Osteoblast (primary cell): Measurements from ENCODE around the gene TSPAN5. TPM values are rescaled to one million over a fixed set of nuclear protein-coding genes. Genes with fewer than 3 reads are reported as not detected.
A peak's percentile ranks its signal among the peaks of the same experiment; 100 is the strongest.

Source experiments
- DNase-seq: peaks from one replicate; pipeline ENCODE4 v3.0.0; 2011; ENCODE audit warnings: low spot score, mixed read lengths; ENCODE audit not compliant: insufficient read length; ENCODE audit errors: missing footprints
- H2AFZ ChIP-seq: 2 replicates; pipeline ENCODE4 v1.6.0; 2011; ENCODE audit warnings: mild to moderate bottlenecking, low read length
- H3K27ac ChIP-seq: 2 replicates; pipeline ENCODE4 v1.5.1; 2011; ENCODE audit warnings: mild to moderate bottlenecking, low read depth, low read length, moderate library complexity
- H3K27me3 ChIP-seq: 2 replicates; pipeline ENCODE4 v1.6.0; 2012; ENCODE audit warnings: mild to moderate bottlenecking, control low read depth, inconsistent platforms, low read length, moderate library complexity; ENCODE audit not compliant: insufficient read depth
- H3K36me3 ChIP-seq: 2 replicates; pipeline ENCODE4 v1.5.1; 2011; ENCODE audit warnings: mild to moderate bottlenecking, low read length, control low read depth, moderate library complexity; ENCODE audit not compliant: insufficient read depth
- H3K4me1 ChIP-seq: 2 replicates; pipeline ENCODE4 v1.5.1; 2011; ENCODE audit warnings: mild to moderate bottlenecking, low read length, control low read depth, moderate library complexity; ENCODE audit not compliant: insufficient read depth
- H3K4me2 ChIP-seq: 2 replicates; pipeline ENCODE4 v1.6.0; 2011; ENCODE audit warnings: mild to moderate bottlenecking, low read length; ENCODE audit not compliant: insufficient read depth
- H3K4me3 ChIP-seq: fragments of 200-600 bp; sonication (generic); 3 replicates; pipeline ENCODE4 v1.5.1; 2012; ENCODE audit warnings: mild to moderate bottlenecking, low read length, inconsistent platforms; ENCODE audit not compliant: insufficient read depth
- H3K79me2 ChIP-seq: 2 replicates; pipeline ENCODE4 v1.6.0; 2012; ENCODE audit warnings: mild to moderate bottlenecking, low read length, control low read depth, inconsistent platforms; ENCODE audit not compliant: insufficient read depth
- H3K9me3 ChIP-seq: 2 replicates; pipeline ENCODE4 v1.5.1; 2011; ENCODE audit warnings: low read depth, low read length, control low read depth
- H4K20me1 ChIP-seq: 2 replicates; pipeline ENCODE4 v1.6.0; 2012; ENCODE audit warnings: mild to moderate bottlenecking, low read length, control low read depth; ENCODE audit not compliant: insufficient read depth
- CTCF ChIP-seq: IDR thresholded peaks from 2 replicates; pipeline ENCODE4 v1.5.1; 2011; ENCODE audit warnings: mild to moderate bottlenecking, low read depth, low read length, moderate library complexity; ENCODE audit errors: extremely low read depth
- total RNA-seq: library from RNA; depleted of rRNA; stranded (reverse); fragments of >200 nt; gene quantifications from 2 replicates; pipeline ENCODE4 v1.2.3, GENCODE V29; 2012

Gene TSPAN5
- total RNA-seq, 1 donor: 36.9 TPM

DNA sequence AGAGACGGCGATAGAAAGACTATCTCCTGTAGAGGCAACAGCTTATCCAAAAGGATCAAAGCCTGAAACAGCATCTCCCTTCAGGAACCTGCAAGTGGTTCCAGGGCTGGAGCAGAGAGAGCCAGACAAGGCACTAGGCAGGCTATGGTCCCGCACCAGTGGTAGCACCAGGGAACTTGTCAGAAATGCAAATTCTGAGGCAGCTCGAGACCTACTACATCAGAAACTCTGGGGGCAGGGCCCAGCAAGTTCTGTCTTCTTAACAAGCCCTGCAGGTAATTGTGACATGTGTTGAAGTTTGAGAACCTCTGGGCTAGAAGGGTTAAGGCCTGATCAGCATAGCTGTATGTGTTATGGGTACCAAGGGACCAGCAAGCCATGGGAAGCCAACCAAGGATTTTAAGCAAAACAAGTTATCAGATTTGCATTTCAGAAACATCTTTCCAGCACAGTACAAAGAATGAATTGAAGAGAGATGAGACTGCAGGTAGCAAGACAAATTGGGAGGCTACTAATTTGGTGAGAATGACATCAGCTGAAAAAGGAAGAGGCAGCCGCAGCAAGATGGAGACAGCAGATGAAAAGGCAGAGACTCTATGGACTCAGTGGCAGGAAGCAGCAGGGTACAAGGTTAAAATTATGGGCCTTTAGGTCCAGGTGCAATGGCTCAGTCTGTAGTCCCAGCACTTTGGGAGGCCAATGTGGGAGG is 139.7 kb downstream of the TSPAN5 start:
- Histone ChIP-seq H3K79me2 (peaks cover 66% of the 10 kb centered on the region), H2AFZ (no peak overlapping the region), H3K4me3 (no peak overlapping the region), H3K36me3 (no peaks in the 10 kb centered on the region), H3K4me1 (peaks cover 85% of the 10 kb centered on the region), H4K20me1 (no peaks in the 10 kb centered on the region), H3K9me3 (no peaks in the 10 kb centered on the region), H3K27me3 (no peaks in the 10 kb centered on the region), H3K4me2 (no peak overlapping the region), H3K27ac (peak overlapping the region; percentile 96)
- no peak for DNase-seq
- TF ChIP-seq CTCF: no peak

DNA sequence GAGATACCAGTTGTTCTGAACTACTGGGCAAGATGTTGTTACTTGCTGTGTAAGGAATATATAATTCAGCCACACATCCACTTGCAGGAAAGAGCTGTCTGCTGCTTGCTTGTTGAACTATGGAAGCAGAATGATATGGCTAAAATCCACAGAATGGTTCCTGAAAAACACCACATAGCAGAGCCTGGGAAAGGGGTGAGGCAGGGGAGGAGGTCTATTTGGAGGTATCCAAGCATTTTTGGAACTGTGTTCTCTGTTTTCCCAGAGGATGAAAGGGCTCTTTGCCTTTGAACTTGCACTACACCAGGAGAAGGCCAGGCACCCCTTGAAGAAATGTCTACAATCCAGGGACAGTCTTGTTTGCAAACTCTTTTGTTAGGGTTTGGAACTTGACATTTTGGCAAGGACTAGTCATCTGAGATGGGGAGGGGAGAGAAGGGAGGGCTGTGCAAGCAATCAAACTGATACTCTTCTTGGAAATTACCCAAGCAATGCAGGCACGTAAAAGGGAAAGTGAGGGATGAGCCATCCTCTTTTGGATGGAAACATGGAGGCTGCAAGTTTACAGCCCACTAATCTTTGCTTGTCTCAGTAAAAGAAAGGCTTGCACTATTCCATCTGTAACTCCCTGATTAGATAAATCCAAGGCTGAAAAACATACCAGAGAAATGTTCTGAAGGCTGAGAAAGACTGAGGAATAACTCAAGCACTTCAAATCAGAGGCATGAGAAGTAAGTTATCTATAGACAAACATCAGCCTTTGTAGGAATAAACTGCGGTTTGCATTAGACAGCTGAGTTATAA is 141.0 kb downstream of the TSPAN5 start:
- H2AFZ ChIP-seq: no peak overlapping the region
- H4K20me1 ChIP-seq: no peaks in the 10 kb centered on the region
- peak overlapping the region; percentile 66 for H3K4me2 ChIP-seq
- TF ChIP-seq CTCF: no peak
- H3K79me2 ChIP-seq: peaks cover 73% of the 10 kb centered on the region
- DNase-seq: no peak
- peaks cover 72% of the 10 kb centered on the region for H3K4me1 ChIP-seq
- H3K9me3 ChIP-seq: no peaks in the 10 kb centered on the region
- no peaks in the 10 kb centered on the region for H3K27me3 ChIP-seq
- no peak overlapping the region for H3K4me3 ChIP-seq
- no peaks in the 10 kb centered on the region for H3K36me3 ChIP-seq
- H3K27ac ChIP-seq: peak overlapping the region; percentile 96

DNA sequence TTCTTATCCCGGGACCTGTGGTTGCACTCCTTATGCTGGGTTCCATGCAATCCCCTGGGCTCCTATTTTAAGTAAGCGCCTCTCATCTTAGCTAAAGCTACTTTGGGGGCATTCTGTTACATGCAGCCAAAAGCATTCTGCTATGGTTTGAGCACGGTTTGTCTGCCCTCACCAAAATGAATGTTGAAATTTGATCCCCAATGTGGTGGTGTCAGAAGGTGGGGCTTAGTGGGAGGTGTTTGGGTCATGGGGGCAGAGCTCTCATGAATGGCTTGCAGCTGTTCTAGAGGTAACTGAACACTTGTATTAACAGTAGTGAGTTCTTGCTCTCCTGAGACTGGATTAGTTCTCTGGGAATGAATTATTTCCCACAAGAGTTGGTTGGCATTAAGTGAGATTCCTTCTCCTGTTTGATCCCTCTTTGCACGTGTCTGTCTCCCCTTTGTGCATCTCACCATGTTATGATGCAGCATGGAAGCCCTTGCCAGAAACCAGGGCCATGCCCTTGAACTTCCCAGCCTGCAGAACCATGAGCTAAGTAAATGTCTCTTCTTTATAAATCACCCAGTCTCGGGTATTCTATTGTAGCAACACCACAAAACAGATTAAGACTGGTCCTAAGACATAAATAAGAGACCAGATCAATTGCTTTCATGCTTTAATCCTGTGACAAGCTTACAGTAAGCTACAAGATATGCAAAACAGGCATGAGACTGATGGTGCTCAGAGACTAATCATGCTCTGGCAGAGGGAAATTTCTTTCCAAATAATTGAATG is 141.8 kb downstream of the TSPAN5 start:
- H3K4me1 ChIP-seq: peaks cover 64% of the 10 kb centered on the region
- no peak for DNase-seq
- no peaks in the 10 kb centered on the region for H3K36me3 ChIP-seq
- peaks cover 69% of the 10 kb centered on the region for H3K79me2 ChIP-seq
- no peaks in the 10 kb centered on the region for H3K9me3 ChIP-seq
- H3K27me3 ChIP-seq: no peaks in the 10 kb centered on the region
- TF ChIP-seq CTCF: no peak
- H4K20me1 ChIP-seq: no peaks in the 10 kb centered on the region
- H3K27ac ChIP-seq: peak overlapping the region; percentile 96
- no peak overlapping the region for H2AFZ ChIP-seq
- peak overlapping the region; percentile 66 for H3K4me2 ChIP-seq
- H3K4me3 ChIP-seq: peak overlapping the region; percentile 13

GRCh38 chr4:98516042-98516440 is 142.4 kb downstream of the TSPAN5 start:
- H2AFZ ChIP-seq: no peak overlapping the region
- no peaks in the 10 kb centered on the region for H3K36me3 ChIP-seq
- H3K27ac ChIP-seq: peak overlapping the region; percentile 96
- H3K79me2 ChIP-seq: peaks cover 68% of the 10 kb centered on the region
- H3K9me3 ChIP-seq: no peaks in the 10 kb centered on the region
- H3K4me3 ChIP-seq: peak overlapping the region; percentile 13
- peaks cover 64% of the 10 kb centered on the region for H3K4me1 ChIP-seq
- TF ChIP-seq CTCF: no peak
- no peaks in the 10 kb centered on the region for H3K27me3 ChIP-seq
- H4K20me1 ChIP-seq: no peaks in the 10 kb centered on the region
- peak; percentile 77 for DNase-seq
- H3K4me2 ChIP-seq: peak overlapping the region; percentile 66
